ENCODE data around the gene EXOC6B.

GRCh38 chr2:72129681-72130340, 696.0 kb downstream of the EXOC6B start:
- no peak for TF ChIP-seq POLR2AphosphoS5 (IDR thresholded peaks at IDR 0.05)
- no peak for TF ChIP-seq CTCF (IDR thresholded peaks at IDR 0.05)
- TF ChIP-seq POLR2A (IDR thresholded peaks at IDR 0.05): no peak
- no peak for TF ChIP-seq EP300 (IDR thresholded peaks at IDR 0.05; ENCODE audit: low read depth)
